Mesenchymal stem cell (in vitro differentiated cells and primary cell): Measurements from ENCODE around the gene MDFI.
A peak's percentile ranks its signal among the peaks of the same experiment; 100 is the strongest.

ENCODE experiments used
- DNase-seq: peaks from one replicate; pipeline ENCODE4 v3.0.0-alpha.2; 2013
- H2AFZ ChIP-seq: one replicate; pipeline ENCODE4 v1.6.1; 2013; ENCODE audit warnings: low read depth, mild to moderate bottlenecking, control low read depth, inconsistent platforms, low read length, moderate library complexity
- H2AK5ac ChIP-seq: 2 replicates; pipeline ENCODE4 v1.6.1; 2013; ENCODE audit warnings: low read length, moderate library complexity, mild to moderate bottlenecking, inconsistent platforms; ENCODE audit not compliant: severe bottlenecking
- H2BK120ac ChIP-seq: one replicate; pipeline ENCODE4 v1.6.1; 2013; ENCODE audit warnings: low read depth, mild to moderate bottlenecking, inconsistent platforms, low read length, moderate library complexity
- H2BK12ac ChIP-seq, 2 experiments: one replicate each; pipeline ENCODE4 v1.6.1; 2013; ENCODE audit warnings: inconsistent platforms in 2 of 2, low read length in 2 of 2, mild to moderate bottlenecking in 2 of 2, moderate library complexity in 2 of 2, control low read depth in 1 of 2
- H2BK15ac ChIP-seq: one replicate; pipeline ENCODE4 v1.6.1; 2013; ENCODE audit warnings: mild to moderate bottlenecking, low read depth, inconsistent platforms; ENCODE audit not compliant: poor library complexity, severe bottlenecking
- H2BK5ac ChIP-seq: 2 replicates; pipeline ENCODE4 v1.6.1; 2013; ENCODE audit warnings: low read depth, mild to moderate bottlenecking, low read length, control low read depth, inconsistent platforms; ENCODE audit not compliant: poor library complexity, severe bottlenecking
- H3K14ac ChIP-seq, 2 experiments: one replicate each; pipeline ENCODE4 v1.6.1; 2013; ENCODE audit warnings: inconsistent platforms in 2 of 2, low read length in 2 of 2, control low read depth in 1 of 2, mild to moderate bottlenecking in 1 of 2, moderate library complexity in 1 of 2
- H3K18ac ChIP-seq, 2 experiments: one replicate each; pipeline ENCODE4 v1.6.1; 2013; ENCODE audit warnings: inconsistent platforms in 2 of 2, low read length in 2 of 2, control low read depth in 1 of 2, low read depth in 1 of 2, mild to moderate bottlenecking in 1 of 2
- H3K23ac ChIP-seq, 2 experiments: one replicate each; pipeline ENCODE4 v1.6.1; 2013; ENCODE audit warnings: inconsistent platforms in 2 of 2, low read length in 2 of 2, mild to moderate bottlenecking in 2 of 2, moderate library complexity in 2 of 2, control low read depth in 1 of 2
- H3K27ac ChIP-seq: 2 replicates; pipeline ENCODE4 v1.5.1; 2013; ENCODE audit warnings: mild to moderate bottlenecking, moderate library complexity, low read length, control low read depth, inconsistent platforms; ENCODE audit not compliant: poor library complexity, severe bottlenecking
- H3K27me3 ChIP-seq, 2 experiments: 2 replicates each; pipeline versions ENCODE4 v1.6.1 to v1.7.0; 2013; ENCODE audit warnings: low read length in 2 of 2, mild to moderate bottlenecking in 2 of 2, moderate library complexity in 2 of 2, control low read depth in 1 of 2, inconsistent platforms in 1 of 2; ENCODE audit not compliant: control insufficient read depth in 1 of 2, insufficient read depth in 1 of 2
- H3K36me3 ChIP-seq, 2 experiments: 2 replicates each; pipeline versions ENCODE4 v1.6.1 to v1.7.0; 2013; ENCODE audit warnings: low read length in 2 of 2, control low read depth in 1 of 2, inconsistent platforms in 1 of 2, low read depth in 1 of 2, mild to moderate bottlenecking in 1 of 2; ENCODE audit not compliant: insufficient read depth in 2 of 2, control insufficient read depth in 1 of 2
- H3K4ac ChIP-seq, 2 experiments: one replicate each; pipeline ENCODE4 v1.6.1; 2013; ENCODE audit warnings: inconsistent platforms in 2 of 2, low read length in 2 of 2, mild to moderate bottlenecking in 2 of 2, moderate library complexity in 2 of 2, control low read depth in 1 of 2, low read depth in 1 of 2
- H3K4me1 ChIP-seq: 2 replicates; pipeline ENCODE4 v1.6.1; 2013; ENCODE audit warnings: low read depth, low read length, control low read depth; ENCODE audit not compliant: control insufficient read depth, insufficient read depth
- H3K4me2 ChIP-seq: 2 replicates; pipeline ENCODE4 v1.6.1; 2013; ENCODE audit warnings: low read length, mild to moderate bottlenecking, inconsistent platforms; ENCODE audit not compliant: poor library complexity, severe bottlenecking
- H3K4me3 ChIP-seq, 2 experiments: 2 replicates each; pipeline versions ENCODE4 v1.5.1 to v1.7.0; 2013; ENCODE audit warnings: low read length in 2 of 2, mild to moderate bottlenecking in 2 of 2, control low read depth in 1 of 2, low read depth in 1 of 2; ENCODE audit not compliant: insufficient read depth in 1 of 2
- H3K79me1 ChIP-seq: replicated peaks from 2 replicates; pipeline ENCODE4 v1.6.1; 2013; ENCODE audit warnings: mild to moderate bottlenecking, control low read depth, low read length, inconsistent platforms; ENCODE audit not compliant: poor library complexity, severe bottlenecking
- H3K9ac ChIP-seq: 2 replicates; pipeline ENCODE4 v1.7.0; 2013; ENCODE audit warnings: mild to moderate bottlenecking, low read length, moderate library complexity
- H3K9me3 ChIP-seq: 2 replicates; pipeline ENCODE4 v1.7.0; 2013; ENCODE audit warnings: mild to moderate bottlenecking, low read length; ENCODE audit not compliant: control insufficient read depth
- H4K8ac ChIP-seq: one replicate; pipeline ENCODE4 v1.6.1; 2013; ENCODE audit warnings: inconsistent platforms, mild to moderate bottlenecking, low read length, moderate library complexity
- H4K91ac ChIP-seq: one replicate; pipeline ENCODE4 v1.6.1; 2013; ENCODE audit warnings: mild to moderate bottlenecking, low read length, inconsistent platforms
- WGBS: methylation state at CpG from one replicate; pipeline ENCODE4 v1.1.7; 2013; ENCODE audit warnings: mixed read lengths; 5-methylcytosine and 5-hydroxymethylcytosine counted together

Gene MDFI

DNA sequence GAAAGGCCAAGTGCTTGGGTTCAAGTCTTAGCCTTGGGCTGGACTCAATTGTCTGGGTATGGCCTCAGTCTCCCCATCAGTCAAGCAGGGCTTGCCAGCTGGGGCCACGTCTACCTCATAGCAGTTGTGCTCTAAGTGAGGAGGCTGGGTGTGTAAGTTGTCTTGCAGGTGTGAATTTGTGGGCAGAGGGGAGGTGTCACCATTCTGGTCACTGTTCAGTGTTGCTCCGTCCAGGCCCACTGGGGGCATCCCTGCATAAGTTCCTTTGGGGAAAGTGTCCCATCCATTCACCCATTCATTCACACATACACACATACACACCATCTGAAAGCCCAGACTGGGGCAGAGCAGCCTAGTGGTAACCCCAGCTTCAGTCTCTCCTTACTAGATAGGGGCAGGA, 60.8 kb downstream of the MDFI start:
- H3K4me3 ChIP-seq = no peak overlapping the region
- peak overlapping the region; percentile 98 for H2AK5ac ChIP-seq
- H3K18ac ChIP-seq = peak overlapping the region in 1 of 2 experiments; percentile 54
- no peaks in the 10 kb centered on the region for H3K27me3 ChIP-seq
- H3K4me2 ChIP-seq = no peak overlapping the region
- H2BK5ac ChIP-seq = peak overlapping the region; percentile 75
- H2BK120ac ChIP-seq = no peak overlapping the region
- no peak overlapping the region for H2AFZ ChIP-seq
- peaks cover 61% of the 10 kb centered on the region for H3K4me1 ChIP-seq
- H3K14ac ChIP-seq = peak overlapping the region in 1 of 2 experiments; percentile 74
- peak overlapping the region; percentile 77 for H3K27ac ChIP-seq
- no peak for DNase-seq
- no peak overlapping the region for H2BK15ac ChIP-seq
- peak overlapping the region in 1 of 2 experiments; percentile 29 for H2BK12ac ChIP-seq
- H3K4ac ChIP-seq = peak overlapping the region in 1 of 2 experiments; percentile 24
- H3K9me3 ChIP-seq = no peaks in the 10 kb centered on the region
- H3K79me1 ChIP-seq = peaks cover 31% of the 10 kb centered on the region
- no peak overlapping the region for H3K9ac ChIP-seq
- 77% methylated on average over 2 of the region's 2 CpGs for WGBS
- peak overlapping the region; percentile 47 for H4K8ac ChIP-seq
- peaks cover 0 to 22% of the 10 kb centered on the region in 2 experiments for H3K36me3 ChIP-seq
- peak overlapping the region; percentile 55 for H4K91ac ChIP-seq
- no peak overlapping the region for H3K23ac ChIP-seq

DNA sequence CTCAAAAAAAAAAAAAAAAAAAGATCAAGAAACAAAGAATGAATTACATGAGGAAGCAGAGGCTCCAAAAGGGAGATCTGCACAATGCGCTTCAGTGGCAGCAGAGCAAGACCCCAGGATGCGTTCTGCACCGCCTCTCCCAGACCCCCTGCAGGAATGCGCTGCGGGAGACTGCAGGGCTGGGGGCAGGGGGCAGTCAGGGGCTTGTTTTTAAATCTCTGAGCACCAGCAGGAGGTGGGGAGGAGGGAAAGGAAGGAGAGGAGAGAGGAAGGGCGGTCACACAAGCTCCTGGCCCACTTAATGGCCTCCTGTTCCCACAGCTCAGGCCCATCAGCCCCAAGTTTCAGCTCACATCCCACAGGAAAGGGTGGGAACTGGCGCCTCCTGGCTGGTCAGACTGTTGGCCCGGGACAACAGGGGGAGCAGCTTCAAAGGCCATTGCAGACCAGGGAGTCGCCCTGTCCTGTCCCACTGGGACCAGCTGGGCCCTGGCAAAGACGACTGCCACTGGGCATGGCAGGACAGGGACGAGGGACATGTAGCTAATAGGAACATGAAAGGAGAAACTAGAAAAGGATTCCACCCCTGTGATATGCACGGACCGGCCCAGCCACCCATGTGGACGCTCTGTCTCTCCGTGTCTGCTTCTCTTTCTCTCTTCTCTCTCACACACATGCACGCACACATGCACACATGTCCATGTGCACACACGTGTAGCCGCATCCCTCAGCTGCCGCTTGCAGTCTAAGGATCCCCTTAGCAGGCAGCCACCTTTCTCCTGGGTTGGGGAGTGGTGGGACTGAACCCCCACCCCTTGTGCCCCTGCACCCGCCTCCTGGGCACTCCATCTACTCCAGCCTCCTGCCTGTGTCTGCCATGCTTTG, 62.4 kb downstream of the MDFI start:
- Histone ChIP-seq H3K27me3 (no peaks in the 10 kb centered on the region), H3K18ac (no peak overlapping the region), H2BK120ac (no peak overlapping the region), H3K4me2 (no peak overlapping the region), H2BK12ac (no peak overlapping the region), H2BK5ac (no peak overlapping the region), H3K14ac (no peak overlapping the region), H3K4ac (no peak overlapping the region), H4K8ac (no peak overlapping the region), H3K79me1 (peaks cover 38% of the 10 kb centered on the region), H3K23ac (no peak overlapping the region), H4K91ac (no peak overlapping the region), H2BK15ac (no peak overlapping the region), H3K36me3 (peaks cover 0 to 24% of the 10 kb centered on the region in 2 experiments), H2AK5ac (peak overlapping the region; percentile 77), H3K4me3 (no peak overlapping the region), H3K4me1 (peaks cover 64% of the 10 kb centered on the region), H3K9ac (no peak overlapping the region), H2AFZ (no peak overlapping the region), H3K9me3 (no peaks in the 10 kb centered on the region), H3K27ac (peak overlapping the region; percentile 85)
- no peak for DNase-seq
- WGBS = 75% methylated on average over 19 of the region's 20 CpGs

DNA sequence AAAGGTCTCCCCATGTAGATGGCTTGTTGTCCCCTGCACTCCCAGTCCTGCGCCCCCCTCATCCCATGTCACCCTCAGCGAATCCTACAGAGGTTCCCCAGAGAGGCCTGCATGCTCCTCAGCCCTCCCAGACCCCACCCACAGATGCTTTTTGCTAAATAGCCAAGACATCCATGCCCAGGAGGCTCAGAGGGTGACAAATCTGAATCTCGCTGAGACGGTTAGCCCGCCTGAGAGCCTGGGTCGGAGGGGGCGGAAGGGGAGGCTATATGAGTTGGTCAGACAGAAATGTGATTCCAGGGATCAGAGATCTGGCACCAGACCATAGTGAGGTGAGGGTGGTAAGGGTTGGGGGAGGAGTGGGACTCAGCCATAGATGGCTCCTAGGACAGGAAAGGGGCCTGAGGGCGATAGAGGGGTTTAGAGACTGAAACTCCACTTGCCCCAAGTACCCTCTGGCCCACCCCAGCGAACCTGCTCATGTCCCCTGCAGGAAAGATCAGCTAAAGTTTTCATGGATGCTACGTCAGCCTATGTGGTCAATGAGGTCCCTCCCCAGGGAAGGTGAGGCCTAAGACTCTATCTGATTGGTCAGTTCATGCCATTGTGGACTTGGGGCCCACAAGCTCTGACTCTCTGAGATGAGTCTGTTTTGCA, 63.9 kb downstream of the MDFI start:
- H3K4me2 ChIP-seq = no peak overlapping the region
- no peak overlapping the region for H3K23ac ChIP-seq
- no peak overlapping the region for H2BK12ac ChIP-seq
- H3K4me1 ChIP-seq = peaks cover 73% of the 10 kb centered on the region
- H4K91ac ChIP-seq = no peak overlapping the region
- no peak overlapping the region for H3K27ac ChIP-seq
- no peak overlapping the region for H3K9ac ChIP-seq
- no peak overlapping the region for H4K8ac ChIP-seq
- H3K27me3 ChIP-seq = no peaks in the 10 kb centered on the region
- H3K79me1 ChIP-seq = peaks cover 34% of the 10 kb centered on the region
- H2AFZ ChIP-seq = no peak overlapping the region
- H2BK15ac ChIP-seq = no peak overlapping the region
- no peak overlapping the region for H3K4ac ChIP-seq
- no peak for DNase-seq
- H2BK5ac ChIP-seq = no peak overlapping the region
- peak overlapping the region; percentile 72 for H2AK5ac ChIP-seq
- peaks cover 0 to 24% of the 10 kb centered on the region in 2 experiments for H3K36me3 ChIP-seq
- 96% methylated on average over 9 of the region's 10 CpGs for WGBS
- no peak overlapping the region for H3K14ac ChIP-seq
- no peak overlapping the region for H3K18ac ChIP-seq
- H3K4me3 ChIP-seq = no peak overlapping the region
- H3K9me3 ChIP-seq = no peaks in the 10 kb centered on the region
- no peak overlapping the region for H2BK120ac ChIP-seq

DNA sequence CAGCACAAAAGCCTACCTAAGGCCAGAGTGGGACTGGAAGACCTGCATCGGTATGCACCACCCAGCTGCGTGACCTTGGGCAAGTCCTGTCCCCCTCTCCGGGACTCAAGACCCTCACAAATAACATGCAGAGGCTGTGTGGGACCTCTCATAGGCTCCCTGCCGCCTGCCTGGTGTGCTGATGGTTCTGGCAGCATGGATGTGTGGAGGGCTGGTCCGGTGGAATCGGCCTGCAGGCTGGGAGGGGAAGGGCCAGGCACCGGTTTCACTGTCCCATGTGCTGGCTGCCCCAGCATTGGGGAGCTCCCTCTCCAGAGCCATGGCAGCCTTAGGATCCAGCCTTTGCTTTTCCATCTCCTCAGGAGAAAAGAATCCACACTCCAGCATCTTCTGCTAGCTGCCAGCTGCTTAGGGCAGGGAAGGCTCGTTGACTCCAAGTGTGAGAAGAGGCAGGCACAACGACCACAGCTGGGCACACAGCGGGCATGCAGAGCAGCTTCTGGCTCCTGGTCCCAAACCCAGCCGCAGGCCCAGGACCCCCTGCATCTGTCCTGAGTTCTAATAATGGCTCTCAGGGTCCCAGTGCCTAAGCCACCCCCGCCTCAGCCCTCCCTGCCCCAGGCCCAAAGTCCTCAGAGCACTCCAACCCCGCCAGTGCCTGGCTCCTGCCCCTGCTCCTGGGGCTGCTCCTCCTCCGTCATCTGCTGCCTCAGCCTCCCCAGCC, 64.7 kb downstream of the MDFI start:
- no peak overlapping the region for H3K23ac ChIP-seq
- H2AFZ ChIP-seq = no peak overlapping the region
- H3K4me3 ChIP-seq = no peak overlapping the region
- H2BK5ac ChIP-seq = no peak overlapping the region
- DNase-seq = no peak
- no peak overlapping the region for H3K18ac ChIP-seq
- no peak overlapping the region for H3K4me2 ChIP-seq
- H2BK15ac ChIP-seq = no peak overlapping the region
- H4K91ac ChIP-seq = no peak overlapping the region
- H3K36me3 ChIP-seq = peaks cover 0 to 24% of the 10 kb centered on the region in 2 experiments
- H2BK120ac ChIP-seq = no peak overlapping the region
- H3K4me1 ChIP-seq = peaks cover 80% of the 10 kb centered on the region
- H3K27me3 ChIP-seq = no peaks in the 10 kb centered on the region
- no peak overlapping the region for H3K9ac ChIP-seq
- H4K8ac ChIP-seq = no peak overlapping the region
- H3K27ac ChIP-seq = no peak overlapping the region
- no peak overlapping the region for H3K4ac ChIP-seq
- H3K9me3 ChIP-seq = no peaks in the 10 kb centered on the region
- H2BK12ac ChIP-seq = no peak overlapping the region
- WGBS = 79% methylated on average over 14 of the region's 14 CpGs
- H3K14ac ChIP-seq = no peak overlapping the region
- H2AK5ac ChIP-seq = peak overlapping the region; percentile 72
- peaks cover 39% of the 10 kb centered on the region for H3K79me1 ChIP-seq
